CD14-positive monocyte (primary cell): ENCODE results near the gene IL23R. TPM values are rescaled to one million over a fixed set of nuclear protein-coding genes. Genes with fewer than 3 reads are reported as not detected.
"Not testable (repeated sequence)": the region's sequence is repeated elsewhere in the genome, so short reads cannot be mapped to it uniquely, and the experiment has no call there.

Experiments
- DNase-seq, 3 donors: peaks; one replicate each; pipeline ENCODE4 v3.0.0-alpha.2; 2011 to 2022
- H2AFZ ChIP-seq: 2 replicates; pipeline ENCODE4 v1.6.0; 2012; ENCODE audit warnings: mild to moderate bottlenecking, low read depth, low read length, inconsistent platforms; ENCODE audit not compliant: insufficient read depth, poor library complexity, severe bottlenecking
- H3K27ac ChIP-seq, 2 donors: 1 replicate in 1 of 2; 2 replicates in 1 of 2; pipeline ENCODE4 v1.5.1; 2012 to 2013; ENCODE audit warnings: low read length in 2 of 2, control low read depth in 1 of 2, inconsistent platforms in 1 of 2, low read depth in 1 of 2, mild to moderate bottlenecking in 1 of 2
- H3K27me3 ChIP-seq, 2 donors: one replicate each; pipeline versions ENCODE4 v1.6.0 to v1.6.1; 2011 to 2013; ENCODE audit warnings: low read length in 2 of 2; ENCODE audit not compliant: control insufficient read depth in 2 of 2, insufficient read depth in 2 of 2
- H3K36me3 ChIP-seq, 2 donors: replicated peaks in 1 of 2; 1 replicate in 1 of 2; 2 replicates in 1 of 2; pipeline versions ENCODE4 v1.5.1 to v1.6.1; 2012 to 2013; ENCODE audit warnings: low read length in 2 of 2, control low read depth in 1 of 2, inconsistent platforms in 1 of 2, mild to moderate bottlenecking in 1 of 2; ENCODE audit not compliant: insufficient read depth in 2 of 2, control insufficient read depth in 1 of 2
- H3K4me1 ChIP-seq, 2 donors: 1 replicate in 1 of 2; 2 replicates in 1 of 2; pipeline versions ENCODE4 v1.5.1 to v1.6.1; 2012 to 2013; ENCODE audit warnings: low read length in 2 of 2, control low read depth in 1 of 2, inconsistent platforms in 1 of 2, mild to moderate bottlenecking in 1 of 2, moderate library complexity in 1 of 2; ENCODE audit not compliant: insufficient read depth in 2 of 2, control insufficient read depth in 1 of 2
- H3K4me2 ChIP-seq: replicated peaks from 2 replicates; pipeline ENCODE3; 2012; ENCODE audit warnings: low read length, moderate library complexity, mild to moderate bottlenecking; ENCODE audit not compliant: poor library complexity, severe bottlenecking; ENCODE audit errors: extremely low read depth
- H3K4me3 ChIP-seq, 3 experiments: fragments of 200-600 bp in 1 of 3; sonication (generic) in 1 of 3; replicated peaks in 1 of 3; 1 replicate in 2 of 3; 2 replicates in 1 of 3; pipeline ENCODE4 v1.5.1; 2011 to 2013; ENCODE audit warnings: low read length in 3 of 3, mild to moderate bottlenecking in 3 of 3, control low read depth in 2 of 3, low read depth in 2 of 3, inconsistent platforms in 1 of 3, moderate library complexity in 1 of 3
- H3K79me2 ChIP-seq: 2 replicates; pipeline ENCODE4 v1.6.0; 2012; ENCODE audit warnings: mild to moderate bottlenecking, control low read depth, inconsistent platforms, low read length, moderate library complexity; ENCODE audit not compliant: insufficient read depth
- H3K9ac ChIP-seq: 2 replicates; pipeline ENCODE4 v1.6.0; 2017; ENCODE audit warnings: low read length, mild to moderate bottlenecking; ENCODE audit not compliant: insufficient read depth, poor library complexity, severe bottlenecking
- H3K9me3 ChIP-seq, 2 donors: replicated peaks in 1 of 2; 1 replicate in 1 of 2; 2 replicates in 1 of 2; pipeline versions ENCODE4 v1.5.1 to v1.6.1; 2012 to 2013; ENCODE audit warnings: low read length in 2 of 2, control low read depth in 1 of 2; ENCODE audit not compliant: control insufficient read depth in 1 of 2, insufficient read depth in 1 of 2
- H4K20me1 ChIP-seq: 2 replicates; pipeline ENCODE4 v1.6.0; 2012; ENCODE audit warnings: mild to moderate bottlenecking, low read length, control low read depth, moderate library complexity; ENCODE audit not compliant: insufficient read depth
- H3K27ac Mint-ChIP-seq, 7 donors: one replicate each; pipeline ENCODE4 v1.8.0; 2020; ENCODE audit warnings: mild to moderate bottlenecking in 7 of 7, mixed read lengths in 7 of 7, moderate library complexity in 6 of 7, inconsistent platforms in 2 of 7
- H3K27me3 Mint-ChIP-seq, 3 donors: one replicate each; pipeline ENCODE4 v1.8.0; 2021 to 2022; ENCODE audit warnings: low read depth in 3 of 3, mild to moderate bottlenecking in 3 of 3, mixed read lengths in 3 of 3, moderate library complexity in 3 of 3, inconsistent platforms in 1 of 3
- H3K36me3 Mint-ChIP-seq, 2 donors: one replicate each; pipeline ENCODE4 v1.8.0; 2020; ENCODE audit warnings: mixed read lengths in 2 of 2, inconsistent platforms in 1 of 2, mild to moderate bottlenecking in 1 of 2
- H3K4me1 Mint-ChIP-seq: one replicate; pipeline ENCODE4 v1.8.0; 2020; ENCODE audit warnings: mild to moderate bottlenecking, mixed read lengths
- H3K4me3 Mint-ChIP-seq, 2 donors: one replicate each; pipeline ENCODE4 v1.8.0; 2020; ENCODE audit warnings: mild to moderate bottlenecking in 2 of 2, mixed read lengths in 2 of 2, moderate library complexity in 1 of 2
- H3K9me3 Mint-ChIP-seq, 7 donors: one replicate each; pipeline ENCODE4 v1.8.0; 2020 to 2022; ENCODE audit warnings: mixed read lengths in 7 of 7, mild to moderate bottlenecking in 6 of 7, moderate library complexity in 6 of 7, inconsistent platforms in 2 of 7
- CTCF ChIP-seq: fragments of 200-600 bp; IDR thresholded peaks from one replicate; pipeline ENCODE4 v1.8.0; 2022; ENCODE audit warnings: antibody characterized with exemption, mild to moderate bottlenecking
- WGBS: methylation state at CpG from one replicate; pipeline ENCODE4 v1.1.5; 2013; ENCODE audit warnings: missing lambda C conversion rate; ENCODE audit not compliant: insufficient coverage; 5-methylcytosine and 5-hydroxymethylcytosine counted together
- intact Hi-C, 2 donors: fragments of 100-400 bp; cut with micrococcal nuclease; formaldehyde crosslinking; loops; one replicate each; pipeline versions ENCODE4 v1.15.0 to v1.15.1; 2023
- polyA plus RNA-seq, 3 donors: library from polyadenylated mRNA; depleted of rRNA in 1 of 3; unstranded in 2 of 3; stranded (reverse) in 1 of 3; fragments of 300-500 nt in 2 of 3; fragments of >200 nt in 1 of 3; fragmentation: Illumina TruSeq in 2 of 3; gene quantifications; 1 replicate in 2 of 3; 2 replicates in 1 of 3; pipeline ENCODE4 v1.2.3, GENCODE V29; 2012 to 2021

IL23R gene
- polyA plus RNA-seq, 3 donors, result not detected

GRCh38 chr1:67146539-67146938 is 19.7 kb upstream of the IL23R start:
- Mint-ChIP-seq H3K27me3 (peaks cover 2 to 6% (median 2%) of the 10 kb centered on the region in 3 donors), H3K27ac (peak overlapping the region in 1 of 7 donors; percentile 29), H3K4me1 (peaks cover 10% of the 10 kb centered on the region), H3K36me3 (no peaks in the 10 kb centered on the region), H3K9me3 (no peaks in the 10 kb centered on the region), H3K4me3 (no peak overlapping the region)
- H3K27me3 ChIP-seq, result no peaks in the 10 kb centered on the region
- H3K36me3 ChIP-seq, result no peaks in the 10 kb centered on the region
- no peak overlapping the region for H2AFZ ChIP-seq
- H3K4me1 ChIP-seq, result no peaks in the 10 kb centered on the region
- H3K9me3 ChIP-seq, result no peaks in the 10 kb centered on the region
- 100% methylated on average over 1 of the region's 3 CpGs for WGBS
- H3K27ac ChIP-seq, result no peak overlapping the region
- no peak overlapping the region for H3K4me2 ChIP-seq
- intact Hi-C loops, result no loop called here
- H3K79me2 ChIP-seq, result no peaks in the 10 kb centered on the region
- no peak for DNase-seq
- H3K9ac ChIP-seq, result no peak overlapping the region
- no peak overlapping the region for H3K4me3 ChIP-seq
- H4K20me1 ChIP-seq, result no peaks in the 10 kb centered on the region
- no peak for TF ChIP-seq CTCF

GRCh38 chr1:67147973-67148372 is 18.3 kb upstream of the IL23R start:
- H3K4me3 Mint-ChIP-seq, H3K9ac ChIP-seq, H4K20me1 ChIP-seq, H3K27me3 ChIP-seq, H3K36me3 ChIP-seq, H3K79me2 ChIP-seq, H3K36me3 Mint-ChIP-seq, H3K9me3 Mint-ChIP-seq, DNase-seq, H3K4me2 ChIP-seq, H3K4me3 ChIP-seq, intact Hi-C loops, H3K27ac ChIP-seq, H3K9me3 ChIP-seq, H3K4me1 ChIP-seq, H2AFZ ChIP-seq: not testable (repeated sequence)
- Mint-ChIP-seq H3K27me3 (peaks cover 2 to 11% (median 9%) of the 10 kb centered on the region in 3 donors), H3K27ac (peak overlapping the region in 1 of 7 donors; percentile 39), H3K4me1 (peaks cover 10% of the 10 kb centered on the region)
- 96% methylated on average over 14 of the region's 20 CpGs for WGBS
